Suprapubic skin (tissue), 4 donors: Measurements from ENCODE around the gene LTA.

Experiments used
- POLR2A ChIP-seq, 2 donors: fragments of 450-650 bp; IDR thresholded peaks; one replicate each; pipeline ENCODE4 v1.6.1; 2017; ENCODE audit warnings: antibody characterized with exemption in 2 of 2, mild to moderate bottlenecking in 2 of 2, moderate library complexity in 2 of 2
- POLR2AphosphoS5 ChIP-seq, 3 donors: sonication (generic); formaldehyde crosslinking; IDR thresholded peaks; one replicate each; pipeline ENCODE4 v1.6.1; 2017; ENCODE audit warnings: antibody characterized with exemption in 3 of 3
- TF ChIP-seq, protein P1 (sequence below), 2 donors: fragments of 200-600 bp in 1 of 2; fragments of 450-650 bp in 1 of 2; sonication (generic) in 1 of 2; IDR thresholded peaks; one replicate each; pipeline ENCODE4 v1.5.1; 2016 to 2019; ENCODE audit warnings: antibody characterized with exemption in 2 of 2, mild to moderate bottlenecking in 1 of 2, moderate library complexity in 1 of 2

DNA sequence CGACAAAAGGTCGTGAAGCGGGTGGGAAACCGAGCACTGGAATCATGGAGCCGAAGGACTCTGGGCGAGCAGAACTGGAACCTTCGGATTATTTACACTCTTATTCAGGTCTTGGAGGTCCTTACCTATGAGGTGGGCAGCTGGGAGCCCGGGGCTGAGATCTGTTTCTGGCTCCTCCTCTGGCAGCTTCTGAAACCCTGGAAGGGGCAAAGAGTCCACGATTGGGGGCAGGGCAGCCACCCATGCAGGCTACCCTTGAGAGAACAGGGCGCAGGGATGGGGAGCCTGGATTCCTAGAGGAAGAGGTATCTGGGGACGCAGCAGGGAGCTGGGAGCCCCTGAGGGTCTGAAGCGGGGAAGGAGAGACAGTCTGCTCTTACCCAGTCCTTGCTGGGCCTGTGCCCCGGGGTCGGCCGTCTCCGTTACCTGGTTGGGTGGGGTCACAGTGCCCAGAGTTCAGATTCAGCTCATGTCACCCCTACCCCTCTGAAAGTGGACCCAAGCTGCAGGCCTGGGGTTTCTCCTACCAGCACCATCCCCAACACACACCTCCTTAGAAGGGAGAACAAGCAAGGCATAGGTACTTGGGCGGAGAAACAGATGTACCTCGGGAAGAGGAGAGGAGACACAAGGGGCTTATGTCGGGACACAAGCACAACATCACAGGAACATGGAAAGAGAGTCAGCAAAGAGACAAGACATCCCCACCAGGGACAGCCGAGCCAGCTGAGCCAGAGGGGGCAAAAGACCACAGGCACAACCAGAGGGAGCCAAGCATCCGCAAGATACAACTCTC lies 9.5 kb downstream of the LTA start:
- TF ChIP-seq POLR2A (IDR thresholded peaks at IDR 0.05) (no peak), POLR2AphosphoS5 (IDR thresholded peaks at IDR 0.05) (no peak)
- TF ChIP-seq, protein P1, sequence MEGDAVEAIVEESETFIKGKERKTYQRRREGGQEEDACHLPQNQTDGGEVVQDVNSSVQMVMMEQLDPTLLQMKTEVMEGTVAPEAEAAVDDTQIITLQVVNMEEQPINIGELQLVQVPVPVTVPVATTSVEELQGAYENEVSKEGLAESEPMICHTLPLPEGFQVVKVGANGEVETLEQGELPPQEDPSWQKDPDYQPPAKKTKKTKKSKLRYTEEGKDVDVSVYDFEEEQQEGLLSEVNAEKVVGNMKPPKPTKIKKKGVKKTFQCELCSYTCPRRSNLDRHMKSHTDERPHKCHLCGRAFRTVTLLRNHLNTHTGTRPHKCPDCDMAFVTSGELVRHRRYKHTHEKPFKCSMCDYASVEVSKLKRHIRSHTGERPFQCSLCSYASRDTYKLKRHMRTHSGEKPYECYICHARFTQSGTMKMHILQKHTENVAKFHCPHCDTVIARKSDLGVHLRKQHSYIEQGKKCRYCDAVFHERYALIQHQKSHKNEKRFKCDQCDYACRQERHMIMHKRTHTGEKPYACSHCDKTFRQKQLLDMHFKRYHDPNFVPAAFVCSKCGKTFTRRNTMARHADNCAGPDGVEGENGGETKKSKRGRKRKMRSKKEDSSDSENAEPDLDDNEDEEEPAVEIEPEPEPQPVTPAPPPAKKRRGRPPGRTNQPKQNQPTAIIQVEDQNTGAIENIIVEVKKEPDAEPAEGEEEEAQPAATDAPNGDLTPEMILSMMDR (IDR thresholded peaks at IDR 0.05) = no peak
